ENCODE results near the gene TRHDE. TPM values are rescaled to one million over a fixed set of nuclear protein-coding genes. Genes with fewer than 3 reads are reported as not detected.

Gene TRHDE
- polyA plus RNA-seq, 2 of the 4 experiments (the other 2 are of a cell fraction): 0.16 to 0.32 TPM

- no peak for TF ChIP-seq NPAS2 (CRISPR knock-in tag; IDR thresholded peaks at IDR 0.05; ENCODE audit: borderline replicate concordance)
- TF ChIP-seq CBX2 (IDR thresholded peaks at IDR 0.05; ENCODE audit: borderline replicate concordance, low read depth): no peak
These were observed 302.0 kb downstream of the TRHDE start (continued) for GRCh38 chr12:72574138-72574537.

GRCh38 chr12:72578327-72578726 is 306.2 kb downstream of the TRHDE start:
- no peak overlapping the region for H3K4me2 ChIP-seq
- TF ChIP-seq FOSB (CRISPR knock-in tag; IDR thresholded peaks at IDR 0.05): no peak
- no peak for TF ChIP-seq MYC (IDR thresholded peaks at IDR 0.05; ENCODE audit: borderline replicate concordance, low read length)
- no peak for TF ChIP-seq SMC3 (IDR thresholded peaks at IDR 0.05)
- no peak for TF ChIP-seq BCL3 (IDR thresholded peaks at IDR 0.05)
- ATAC-seq (no peak), FAIRE-seq (no peak), DNase-seq (ENCODE audit: low read depth in 1 of 2, low spot score in 1 of 2) (no peak)
- WGBS (ENCODE audit: missing lambda C conversion rate): 13% methylated on average over 3 of the region's 3 CpGs
- no peak overlapping the region for H3K27ac ChIP-seq
- no peaks in the 10 kb centered on the region for H3K4me1 ChIP-seq
- CTCF ChIA-PET: no interaction called here
- no peaks in the 10 kb centered on the region for H3K9me3 ChIP-seq
- H3K4me3 ChIP-seq: no peak overlapping the region
- POLR2A ChIA-PET: no interaction called here

- H3K27ac ChIP-seq: no peak overlapping the region
- no peak for DNase-seq (ENCODE audit: low read depth in 1 of 2, low spot score in 1 of 2)
- no peak overlapping the region for H3K4me3 ChIP-seq
- no peaks in the 10 kb centered on the region for H3K9me3 ChIP-seq
- CTCF ChIA-PET: no interaction called here
- no peak overlapping the region for H3K4me2 ChIP-seq
- POLR2A ChIA-PET: no interaction called here
- WGBS (ENCODE audit: missing lambda C conversion rate): 28% methylated on average over 3 of the region's 3 CpGs
- H3K4me1 ChIP-seq: no peaks in the 10 kb centered on the region
- TF ChIP-seq HOXB5 (CRISPR knock-in tag; IDR thresholded peaks at IDR 0.05): no peak
- no peak for TF ChIP-seq JUN (IDR thresholded peaks at IDR 0.05)
- TF ChIP-seq NR3C1 (IDR thresholded peaks at IDR 0.05): no peak
- TF ChIP-seq USF2 (IDR thresholded peaks at IDR 0.05): no peak
- no peak for TF ChIP-seq FOSB (CRISPR knock-in tag; IDR thresholded peaks at IDR 0.05)
- TF ChIP-seq HOXB13 (CRISPR knock-in tag; IDR thresholded peaks at IDR 0.05; ENCODE audit: low read depth): no peak
- no peak for TF ChIP-seq RNF2 (IDR thresholded peaks at IDR 0.05; ENCODE audit: borderline replicate concordance, low read depth)
- no peak for TF ChIP-seq POLR2AphosphoS2 (conservative IDR thresholded peaks at IDR 0.05; ENCODE audit: low read length)
- no peak for TF ChIP-seq NFE2L2 (conservative IDR thresholded peaks at IDR 0.05; ENCODE audit: low read length)
- TF ChIP-seq KDM5A (IDR thresholded peaks at IDR 0.05): no peak
- no peak for TF ChIP-seq POLR2A (IDR thresholded peaks at IDR 0.05; ENCODE audit: low read length)
- TF ChIP-seq ZFP36 (IDR thresholded peaks at IDR 0.05; ENCODE audit: borderline replicate concordance, partially characterized antibody): no peak
- TF ChIP-seq ZC3H11A (IDR thresholded peaks at IDR 0.05): no peak
- TF ChIP-seq REST (IDR thresholded peaks at IDR 0.05): no peak
- no peak for FAIRE-seq
- ATAC-seq: no peak
These were observed 314.3 kb downstream of the TRHDE start for GRCh38 chr12:72586456-72586855.

Measured in A549 (cell line).